ENCODE data around the gene ANO4.

- TF ChIP-seq CTCF (IDR thresholded peaks at IDR 0.05) (no peak), POLR2A (IDR thresholded peaks at IDR 0.05) (no peak)
These were observed 38.7 kb downstream of the ANO4 start for GRCh38 chr12:100833282-100833681.
